CD8-positive, alpha-beta memory T cell (primary cell): ENCODE results near the gene CAGE1. TPM values are rescaled to one million over a fixed set of nuclear protein-coding genes. Genes with fewer than 3 reads are reported as not detected.
A peak's percentile ranks its signal among the peaks of the same experiment; 100 is the strongest.

ENCODE experiments used
- CTCF ChIA-PET: fragments of 350-600 bp; sonication (Branson Sonifier 250); formaldehyde crosslinking; loops from one replicate; lab custom pipeline; 2021; ENCODE audit warnings: antibody characterized with exemption; lab: Charles Lee
- POLR2A ChIA-PET: fragments of 350-600 bp; sonication (Branson Sonifier 250); formaldehyde crosslinking; loops from one replicate; lab custom pipeline; 2021; ENCODE audit warnings: antibody characterized with exemption; lab: Charles Lee
- DNase-seq, 5 donors: peaks; one replicate each; pipeline versions ENCODE4 v3.0.0 to v3.0.0-alpha.2; 2020 to 2022; ENCODE audit warnings: mixed read lengths in 1 of 5
- H3K27ac ChIP-seq: one replicate; pipeline ENCODE4 v1.7.0; 2013; ENCODE audit warnings: low read depth, mild to moderate bottlenecking, low read length, moderate library complexity
- H3K27me3 ChIP-seq: 2 replicates; pipeline ENCODE4 v1.7.0; 2013; ENCODE audit warnings: low read length, mild to moderate bottlenecking; ENCODE audit not compliant: insufficient read depth, poor library complexity, severe bottlenecking
- H3K36me3 ChIP-seq: 2 replicates; pipeline ENCODE4 v1.7.0; 2013; ENCODE audit warnings: mild to moderate bottlenecking, low read length, moderate library complexity; ENCODE audit not compliant: insufficient read depth
- H3K4me1 ChIP-seq: 2 replicates; pipeline ENCODE4 v1.7.0; 2013; ENCODE audit warnings: mild to moderate bottlenecking, low read length, moderate library complexity; ENCODE audit not compliant: insufficient read depth
- H3K4me3 ChIP-seq: 2 replicates; pipeline ENCODE4 v1.7.0; 2013; ENCODE audit warnings: mild to moderate bottlenecking, low read length
- H3K9me3 ChIP-seq: 2 replicates; pipeline ENCODE4 v1.7.0; 2013; ENCODE audit warnings: mild to moderate bottlenecking, low read length
- H3K27ac Mint-ChIP-seq, 8 donors: one replicate each; pipeline ENCODE4 v1.8.0; 2020 to 2021; ENCODE audit warnings: mixed read lengths in 8 of 8, mild to moderate bottlenecking in 6 of 8, inconsistent platforms in 3 of 8, moderate library complexity in 3 of 8
- H3K27me3 Mint-ChIP-seq, 2 donors: one replicate each; pipeline ENCODE4 v1.8.0; 2020 to 2021; ENCODE audit warnings: mixed read lengths in 2 of 2, mild to moderate bottlenecking in 1 of 2, moderate library complexity in 1 of 2
- H3K36me3 Mint-ChIP-seq, 3 donors: one replicate each; pipeline ENCODE4 v1.8.0; 2020 to 2021; ENCODE audit warnings: mixed read lengths in 3 of 3, inconsistent platforms in 1 of 3, mild to moderate bottlenecking in 1 of 3
- H3K4me1 Mint-ChIP-seq, 3 donors: one replicate each; pipeline ENCODE4 v1.8.0; 2020 to 2021; ENCODE audit warnings: mixed read lengths in 3 of 3, inconsistent platforms in 1 of 3, mild to moderate bottlenecking in 1 of 3
- H3K4me3 Mint-ChIP-seq, 7 donors: one replicate each; pipeline ENCODE4 v1.8.0; 2020 to 2021; ENCODE audit warnings: mixed read lengths in 7 of 7, mild to moderate bottlenecking in 6 of 7, moderate library complexity in 4 of 7, inconsistent platforms in 2 of 7
- H3K9me3 Mint-ChIP-seq, 5 donors: one replicate each; pipeline ENCODE4 v1.8.0; 2020 to 2022; ENCODE audit warnings: mixed read lengths in 5 of 5, mild to moderate bottlenecking in 3 of 5, moderate library complexity in 2 of 5, inconsistent platforms in 1 of 5
- polyA plus RNA-seq: library from polyadenylated mRNA; unstranded; fragments of 300-500 nt; fragmentation: Illumina TruSeq; gene quantifications from one replicate; pipeline ENCODE4 v1.2.3, GENCODE V29; 2021
- total RNA-seq, 2 experiments: library from RNA; stranded (reverse); gene quantifications; one replicate each; pipeline ENCODE4 v1.2.3, GENCODE V29; 2021

Gene CAGE1
- total RNA-seq (under 1 TPM in 1 of 2 experiments, not detected in 1; 0.18 TPM), polyA plus RNA-seq (not detected)

DNA sequence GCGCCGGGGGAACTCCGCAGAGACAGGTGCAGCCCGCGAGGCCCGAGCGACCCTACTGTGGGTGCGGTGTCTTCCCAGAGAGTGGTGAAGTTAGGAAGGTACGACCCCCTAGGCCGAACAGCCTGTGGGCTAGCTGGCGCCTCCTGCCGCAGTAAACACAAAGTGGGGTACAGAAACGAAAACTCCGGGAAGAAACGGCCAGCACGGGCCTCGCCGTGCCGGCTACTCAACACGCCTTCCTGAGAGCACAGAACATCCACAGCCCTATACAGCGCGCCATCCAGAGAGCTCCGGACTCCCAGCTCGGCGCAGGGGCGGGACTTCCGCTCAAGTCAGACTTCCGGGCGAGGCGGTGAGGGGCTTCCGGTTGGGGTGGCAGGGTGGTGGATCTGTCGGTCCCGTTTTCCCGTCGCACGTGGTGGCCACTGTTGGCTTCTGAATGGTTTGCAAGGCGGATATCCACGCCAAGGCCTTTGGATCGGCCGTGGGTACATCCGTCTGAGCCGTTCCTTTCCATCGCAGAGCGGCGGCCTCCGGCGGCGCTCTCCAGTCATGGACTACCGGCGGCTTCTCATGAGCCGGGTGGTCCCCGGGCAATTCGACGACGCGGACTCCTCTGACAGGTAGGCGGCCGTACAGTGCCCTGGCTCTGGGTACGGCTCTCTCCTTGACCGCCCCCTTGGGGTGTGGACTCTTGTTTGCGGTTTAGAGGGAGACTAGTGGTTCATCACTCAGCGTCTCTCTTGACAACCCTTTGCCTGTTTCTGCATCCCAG lies at the start of gene CAGE1, which contains the start of gene RIOK1:
CAGE1 (minus strand) TSS at position 292 of the 775 bp plus-strand sequence. CDS start 2,569 bp downstream, outside the sequence.
RIOK1 (plus strand) TSS at position 358 of the 775 bp plus-strand sequence; CDS start at position 553, 195 bp downstream.
- CTCF ChIA-PET, result interaction anchor here (1.0 to 1.7 kb wide), 2 partner anchors 16 to 114 kb away, joined by 4 to 5 read pairs; no protein-coding TSS in a partner anchor
- peak within 1 kb of the TSS; percentile 89 to 98 (median 94) for H3K4me3 Mint-ChIP-seq
- peak within 1 kb of the TSS; percentile 96 for H3K4me3 ChIP-seq

DNA sequence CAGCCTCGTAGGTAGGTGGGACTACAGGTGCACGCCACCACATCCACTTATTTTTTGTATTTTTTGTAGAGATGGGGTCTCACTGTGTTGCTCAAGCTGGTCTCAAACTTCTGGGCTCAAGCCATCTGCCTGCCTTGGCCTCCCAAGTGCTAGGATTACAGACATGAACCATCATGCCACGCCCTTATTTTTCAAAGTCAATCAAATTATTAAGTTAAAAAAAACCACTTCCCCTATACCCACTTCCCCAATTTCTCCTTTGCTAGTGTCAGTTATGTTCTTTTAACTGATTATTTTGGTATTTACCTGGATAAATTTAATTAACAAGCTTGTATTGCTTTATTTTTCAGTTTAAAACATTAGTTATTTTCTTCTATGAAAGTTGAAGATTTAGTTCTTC lies 49.7 kb upstream of the CAGE1 start:
- no peaks in the 10 kb centered on the region for H3K36me3 ChIP-seq
- H3K4me3 ChIP-seq, result no peak overlapping the region
- CTCF ChIA-PET, result no interaction called here
- no peaks in the 10 kb centered on the region for H3K27me3 ChIP-seq
- peak overlapping the region in 1 of 8 donors; percentile 21 for H3K27ac Mint-ChIP-seq
- H3K4me1 Mint-ChIP-seq, result peaks cover 20 to 28% (median 23%) of the 10 kb centered on the region in 3 donors
- DNase-seq, result no peak
- H3K27me3 Mint-ChIP-seq, result peaks cover 2 to 13% of the 10 kb centered on the region in 2 donors
- POLR2A ChIA-PET, result interaction anchor here (0.6 kb wide), 1 partner anchor 330 kb away, joined by 3 read pairs; no protein-coding TSS in a partner anchor
- peaks cover 4% of the 10 kb centered on the region for H3K4me1 ChIP-seq
- no peak overlapping the region for H3K27ac ChIP-seq
- H3K9me3 ChIP-seq, result no peaks in the 10 kb centered on the region
- peak overlapping the region in 5 of 7 donors; percentile 12 to 62 (median 43) for H3K4me3 Mint-ChIP-seq
- peaks cover 4 to 11% (median 5%) of the 10 kb centered on the region in 5 donors for H3K9me3 Mint-ChIP-seq
- peaks cover 0 to 13% (median 3%) of the 10 kb centered on the region in 3 donors for H3K36me3 Mint-ChIP-seq

More for the DNA sequence above, at the start of gene CAGE1, which contains the start of gene RIOK1:
- peaks cover 25% of the 10 kb centered on the region for H3K4me1 ChIP-seq
- peaks cover 34 to 56% (median 52%) of the 10 kb centered on the region in 3 donors for H3K4me1 Mint-ChIP-seq
- H3K36me3 ChIP-seq, result peaks cover 7% of the 10 kb centered on the region
- peak within 1 kb of the TSS; percentile 94 for H3K27ac ChIP-seq
- peak within 1 kb of the TSS; percentile 98 to 100 (median 98) for H3K27ac Mint-ChIP-seq
- H3K27me3 Mint-ChIP-seq, result no peaks in the 10 kb centered on the region
- no peaks in the 10 kb centered on the region for H3K27me3 ChIP-seq
- H3K9me3 Mint-ChIP-seq, result no peaks in the 10 kb centered on the region
- POLR2A ChIA-PET, result interaction anchor here (0.6 to 1.6 kb wide), 3 partner anchors 77 to 110 kb away, joined by 3 to 8 read pairs (median 6); partner anchors contain the start of gene SSR1
- peak; percentile 91 to 95 (median 95) for DNase-seq
- H3K36me3 Mint-ChIP-seq, result peaks cover 0 to 30% (median 6%) of the 10 kb centered on the region in 3 donors
- no peaks in the 10 kb centered on the region for H3K9me3 ChIP-seq

DNA sequence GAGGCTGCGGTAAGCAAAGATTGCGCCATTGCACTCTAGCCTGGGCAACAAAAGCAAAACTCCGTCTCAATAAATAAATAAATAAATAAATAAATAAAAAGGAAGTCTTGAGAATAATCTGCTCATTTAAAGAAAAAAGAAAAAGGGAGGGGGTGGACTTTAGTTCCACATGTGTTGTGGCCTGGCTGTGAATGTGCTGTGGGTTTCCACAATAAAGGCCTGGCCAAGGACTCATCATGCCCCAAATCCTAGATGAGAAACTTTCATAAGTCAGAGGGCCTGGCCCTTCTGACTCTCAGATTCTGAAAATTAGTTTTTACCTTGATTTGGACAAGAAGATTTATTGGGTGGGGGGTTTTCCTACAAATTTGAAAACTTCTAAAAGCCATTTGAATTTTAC lies 48.5 kb upstream of the CAGE1 start:
- DNase-seq, result no peak
- peaks cover 20 to 28% (median 23%) of the 10 kb centered on the region in 3 donors for H3K4me1 Mint-ChIP-seq
- H3K27me3 ChIP-seq, result no peaks in the 10 kb centered on the region
- H3K27ac Mint-ChIP-seq, result no peak overlapping the region
- H3K4me1 ChIP-seq, result peaks cover 4% of the 10 kb centered on the region
- POLR2A ChIA-PET, result no interaction called here
- H3K27me3 Mint-ChIP-seq, result peaks cover 2 to 15% of the 10 kb centered on the region in 2 donors
- H3K36me3 ChIP-seq, result no peaks in the 10 kb centered on the region
- H3K27ac ChIP-seq, result no peak overlapping the region
- CTCF ChIA-PET, result no interaction called here
- H3K9me3 ChIP-seq, result no peaks in the 10 kb centered on the region
- H3K9me3 Mint-ChIP-seq, result peaks cover 4 to 11% (median 5%) of the 10 kb centered on the region in 5 donors
- no peak overlapping the region for H3K4me3 Mint-ChIP-seq
- no peak overlapping the region for H3K4me3 ChIP-seq
- H3K36me3 Mint-ChIP-seq, result peaks cover 0 to 13% (median 3%) of the 10 kb centered on the region in 3 donors

DNA sequence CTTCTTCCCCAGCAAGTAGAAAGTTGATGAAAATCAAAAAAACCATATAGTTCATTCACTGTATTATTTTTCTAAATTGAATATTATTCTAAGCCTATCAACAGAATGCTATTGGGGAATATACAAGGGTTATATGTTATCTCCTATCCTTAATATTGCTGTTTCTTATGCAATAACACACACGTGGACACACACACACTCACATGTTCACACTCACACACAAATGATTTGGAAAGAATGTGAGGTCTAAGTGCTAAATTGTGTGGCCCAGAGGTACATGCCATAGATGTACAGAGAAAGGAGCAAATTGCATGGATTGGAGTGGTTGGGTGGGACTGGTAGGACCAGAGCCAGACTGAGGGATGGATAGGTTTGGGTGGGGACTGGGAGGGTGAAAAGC lies 45.1 kb upstream of the CAGE1 start:
- CTCF ChIA-PET, result no interaction called here
- POLR2A ChIA-PET, result no interaction called here

DNA sequence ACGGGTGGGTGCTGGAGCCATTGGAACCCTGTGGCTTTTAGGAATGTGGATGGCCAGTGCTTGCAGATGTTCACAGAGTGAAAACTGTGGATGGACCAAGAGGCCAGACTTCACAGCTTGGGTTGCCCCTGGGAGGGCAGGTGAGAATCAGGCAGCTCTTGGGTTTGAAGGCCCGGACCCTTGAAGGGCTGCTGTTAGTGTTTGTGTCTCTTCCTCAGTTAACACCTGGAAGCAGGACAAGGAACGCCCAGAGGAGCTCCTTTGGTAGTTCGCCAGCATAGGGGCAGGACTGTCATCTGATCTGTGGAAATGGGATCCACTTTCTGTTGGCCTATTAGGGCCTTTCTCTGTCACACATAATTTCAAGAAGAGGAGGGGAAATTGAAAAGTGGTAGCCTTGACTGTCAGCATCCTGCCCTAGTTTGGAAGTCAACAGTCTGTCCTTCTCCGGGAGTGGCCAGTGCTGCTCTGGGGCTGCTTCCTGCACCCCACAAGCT lies 43.6 kb upstream of the CAGE1 start:
- H3K4me3 ChIP-seq, result no peak overlapping the region
- no peaks in the 10 kb centered on the region for H3K36me3 ChIP-seq
- POLR2A ChIA-PET, result no interaction called here
- Mint-ChIP-seq H3K27ac (no peak overlapping the region), H3K4me1 (peaks cover 0 to 5% (median 3%) of the 10 kb centered on the region in 3 donors), H3K36me3 (peaks cover 0 to 13% (median 3%) of the 10 kb centered on the region in 3 donors), H3K4me3 (no peak overlapping the region), H3K27me3 (peaks cover 5 to 32% of the 10 kb centered on the region in 2 donors), H3K9me3 (peaks cover 4 to 11% (median 5%) of the 10 kb centered on the region in 5 donors)
- CTCF ChIA-PET, result no interaction called here
- H3K27me3 ChIP-seq, result no peaks in the 10 kb centered on the region
- no peaks in the 10 kb centered on the region for H3K4me1 ChIP-seq
- no peaks in the 10 kb centered on the region for H3K9me3 ChIP-seq
- H3K27ac ChIP-seq, result no peak overlapping the region
- no peak for DNase-seq

More for the DNA sequence above, 45.1 kb upstream of the CAGE1 start:
- H3K4me3 ChIP-seq, result no peak overlapping the region
- no peak for DNase-seq
- H3K27ac ChIP-seq, result no peak overlapping the region
- Mint-ChIP-seq H3K27ac (no peak overlapping the region), H3K36me3 (peaks cover 0 to 13% (median 3%) of the 10 kb centered on the region in 3 donors), H3K9me3 (peaks cover 4 to 11% (median 5%) of the 10 kb centered on the region in 5 donors), H3K4me1 (peaks cover 11 to 16% (median 13%) of the 10 kb centered on the region in 3 donors), H3K27me3 (peaks cover 5 to 32% of the 10 kb centered on the region in 2 donors), H3K4me3 (no peak overlapping the region)
- H3K27me3 ChIP-seq, result no peaks in the 10 kb centered on the region
- no peaks in the 10 kb centered on the region for H3K9me3 ChIP-seq
- H3K4me1 ChIP-seq, result peaks cover 4% of the 10 kb centered on the region
- H3K36me3 ChIP-seq, result no peaks in the 10 kb centered on the region

DNA sequence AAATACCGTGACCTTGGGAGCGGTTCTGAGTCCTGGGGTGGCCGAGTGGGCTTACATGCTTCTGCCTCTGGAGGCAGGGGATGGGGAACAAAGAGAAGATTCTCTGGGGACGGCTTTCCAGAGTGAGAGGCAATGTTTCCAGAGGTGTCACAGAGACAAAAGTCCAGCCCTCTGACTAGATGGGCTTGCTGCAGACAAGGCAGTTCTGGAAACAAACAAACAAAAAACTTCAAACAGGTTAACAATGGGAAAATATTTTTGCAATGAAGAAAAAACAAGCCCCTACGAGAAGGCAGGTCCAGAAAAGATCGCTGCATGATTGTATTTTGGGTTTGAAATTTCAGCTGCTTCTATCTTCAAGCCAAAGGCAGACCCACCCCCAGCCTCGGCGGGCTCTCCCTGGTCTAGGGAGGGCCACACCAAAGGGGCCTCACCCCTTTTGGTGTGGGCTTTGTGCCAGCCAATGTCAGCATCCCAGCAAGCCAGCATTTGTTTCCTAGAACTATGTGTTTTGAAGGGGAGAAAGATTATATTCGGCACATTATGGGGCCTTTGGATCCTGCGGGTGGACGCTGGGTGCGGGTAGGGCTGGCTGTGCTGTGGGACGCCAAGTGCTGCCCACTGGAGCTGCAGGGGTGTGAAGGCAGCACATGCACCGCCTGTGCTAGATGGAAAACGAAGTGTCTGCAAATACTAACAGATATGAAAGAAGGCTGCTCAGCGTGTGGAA lies 43.0 kb upstream of the CAGE1 start:
- Mint-ChIP-seq H3K4me3 (no peak overlapping the region), H3K9me3 (peaks cover 4 to 11% (median 5%) of the 10 kb centered on the region in 5 donors), H3K36me3 (peaks cover 0 to 13% (median 3%) of the 10 kb centered on the region in 3 donors), H3K27ac (peak overlapping the region in 1 of 8 donors; percentile 54), H3K27me3 (peaks cover 5 to 32% of the 10 kb centered on the region in 2 donors), H3K4me1 (peaks cover 0 to 5% (median 3%) of the 10 kb centered on the region in 3 donors)
- Histone ChIP-seq H3K4me1 (no peaks in the 10 kb centered on the region), H3K4me3 (no peak overlapping the region), H3K9me3 (no peaks in the 10 kb centered on the region), H3K36me3 (no peaks in the 10 kb centered on the region), H3K27me3 (no peaks in the 10 kb centered on the region), H3K27ac (no peak overlapping the region)
- ChIA-PET POLR2A (no interaction called here), CTCF (no interaction called here)
- DNase-seq, result no peak

DNA sequence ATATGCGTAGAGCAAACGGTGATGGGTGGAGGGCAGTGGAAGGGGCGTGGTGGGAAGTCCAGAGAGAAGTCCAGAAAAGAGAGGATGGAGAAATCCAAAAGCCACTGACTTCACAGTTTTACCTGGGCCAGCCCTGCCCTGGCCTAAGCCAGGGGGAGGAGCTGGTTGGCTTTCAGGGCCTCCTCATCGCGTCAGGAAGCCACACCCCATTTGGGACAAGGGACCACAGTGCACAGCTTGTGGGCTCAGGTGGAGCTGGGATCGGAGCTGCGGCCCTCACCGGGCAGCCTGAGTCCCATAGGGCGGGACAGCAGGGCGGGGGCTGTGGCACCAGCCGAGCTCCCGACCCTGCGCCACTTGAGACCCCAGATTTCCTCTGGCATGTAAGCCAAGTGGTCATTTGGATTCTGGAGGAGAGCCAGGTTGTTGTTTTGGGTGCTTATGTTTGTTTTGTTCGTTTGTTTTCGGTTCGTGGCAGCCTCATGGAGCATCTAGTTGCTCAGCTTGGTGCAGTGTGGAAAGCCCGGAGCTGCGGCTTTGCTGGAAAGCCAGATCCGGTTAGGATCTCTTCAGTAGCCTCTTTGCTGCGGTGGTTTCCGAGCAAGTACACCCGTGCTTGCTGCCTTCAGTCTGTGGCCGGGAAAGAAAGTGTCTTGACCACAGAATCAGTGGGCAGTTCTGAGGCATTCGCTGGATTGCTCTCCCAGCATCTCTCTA lies 42.3 kb upstream of the CAGE1 start:
- peaks cover 0 to 5% (median 2%) of the 10 kb centered on the region in 3 donors for H3K4me1 Mint-ChIP-seq
- no peaks in the 10 kb centered on the region for H3K36me3 ChIP-seq
- H3K27ac ChIP-seq, result no peak overlapping the region
- H3K36me3 Mint-ChIP-seq, result peaks cover 0 to 13% (median 3%) of the 10 kb centered on the region in 3 donors
- no peak for DNase-seq
- H3K27ac Mint-ChIP-seq, result peak overlapping the region in 1 of 8 donors; percentile 54
- peaks cover 4 to 32% of the 10 kb centered on the region in 2 donors for H3K27me3 Mint-ChIP-seq
- no peak overlapping the region for H3K4me3 ChIP-seq
- CTCF ChIA-PET, result no interaction called here
- no peaks in the 10 kb centered on the region for H3K27me3 ChIP-seq
- POLR2A ChIA-PET, result no interaction called here
- no peak overlapping the region for H3K4me3 Mint-ChIP-seq
- H3K9me3 Mint-ChIP-seq, result peaks cover 4 to 11% (median 5%) of the 10 kb centered on the region in 5 donors
- H3K4me1 ChIP-seq, result no peaks in the 10 kb centered on the region
- H3K9me3 ChIP-seq, result no peaks in the 10 kb centered on the region
